WI38 (cell line): ENCODE data around the gene PCDHB5.
"Not testable (repeated sequence)": the region's sequence is repeated elsewhere in the genome, so short reads cannot be mapped to it uniquely, and the experiment has no call there.

Source experiments
- H3K4me3 ChIP-seq: 2 replicates; pipeline ENCODE4 v1.5.1; 2011; ENCODE audit warnings: low read depth, mild to moderate bottlenecking, control low read depth, low read length
- CTCF ChIP-seq: IDR thresholded peaks from 2 replicates; pipeline ENCODE4 v1.5.1; 2012; ENCODE audit warnings: low read depth, mild to moderate bottlenecking, control low read depth, low read length

PCDHB5 gene

GRCh38 chr5:141175933-141176332 lies 40.9 kb downstream of the PCDHB5 start:
- TF ChIP-seq CTCF = no peak
- H3K4me3 ChIP-seq = no peak overlapping the region

GRCh38 chr5:141177577-141178191 lies 42.7 kb downstream of the PCDHB5 start, which contains the start of gene PCDHB8:
PCDHB8 (plus strand) TSS chr5:141177790; CDS start chr5:141178035, 245 bp downstream.
- H3K4me3 ChIP-seq = not testable (repeated sequence)

GRCh38 chr5:141179371-141179770 lies 44.4 kb downstream of the PCDHB5 start:
- not testable (repeated sequence) for H3K4me3 ChIP-seq

GRCh38 chr5:141179876-141180275 lies 44.9 kb downstream of the PCDHB5 start:
- H3K4me3 ChIP-seq = not testable (repeated sequence)

GRCh38 chr5:141180313-141180712 lies 45.3 kb downstream of the PCDHB5 start:
- no peak for TF ChIP-seq CTCF
- H3K4me3 ChIP-seq = no peak overlapping the region

- H3K4me3 ChIP-seq = peak within 1 kb of the TSS; percentile 52
- peak; percentile 31 for TF ChIP-seq CTCF
Measured at GRCh38 chr5:141182248-141182647, 47.2 kb downstream of the PCDHB5 start, which contains the start of gene PCDHB16. PCDHB16 (plus strand) TSS chr5:141182387; CDS start chr5:141182560, 173 bp downstream.

- H3K4me3 ChIP-seq = not testable (repeated sequence)
Measured at GRCh38 chr5:141184117-141184855, 49.3 kb downstream of the PCDHB5 start.

- TF ChIP-seq CTCF = peak; percentile 58
Measured at GRCh38 chr5:141186897-141187512, 52.0 kb downstream of the PCDHB5 start, which contains the start of gene PCDHB9. PCDHB9 (plus strand) TSS chr5:141187161; CDS start chr5:141187319, 158 bp downstream.

More at GRCh38 chr5:141186897-141187512, 52.0 kb downstream of the PCDHB5 start, which contains the start of gene PCDHB9:
- H3K4me3 ChIP-seq = peak within 1 kb of the TSS; percentile 51
